Lung (tissue), 12 donors: Measurements from ENCODE around the gene GAB3. TPM values are rescaled to one million over a fixed set of nuclear protein-coding genes. Genes with fewer than 3 reads are reported as not detected.
"Not testable (repeated sequence)": the region's sequence is repeated elsewhere in the genome, so short reads cannot be mapped to it uniquely, and the experiment has no call there.

ENCODE experiments used
- ATAC-seq: fragments of 200-7000 bp; cut with Tn5 transposase; one replicate; pipeline ENCODE4 v1.9.1; 2020; ENCODE audit warnings: moderate number of reproducible peaks; ENCODE audit not compliant: insufficient read depth, low FRiP score
- DNase-seq, 3 donors: peaks; one replicate each; pipeline ENCODE4 v3.0.0-alpha.2; 2013 to 2017
- H3K27ac ChIP-seq, 2 donors: one replicate each; pipeline ENCODE4 v1.5.1; 2013; ENCODE audit warnings: mild to moderate bottlenecking in 2 of 2, moderate library complexity in 2 of 2, control low read depth in 1 of 2, inconsistent platforms in 1 of 2, low read depth in 1 of 2, low read length in 1 of 2
- H3K27me3 ChIP-seq, 3 donors: one replicate each; pipeline ENCODE4 v1.5.1; 2013; ENCODE audit warnings: low read length in 2 of 3; ENCODE audit not compliant: control insufficient read depth in 3 of 3, insufficient read depth in 3 of 3
- H3K36me3 ChIP-seq, 4 donors: one replicate each; pipeline ENCODE4 v1.5.1; 2013; ENCODE audit warnings: low read length in 4 of 4, mild to moderate bottlenecking in 1 of 4, moderate library complexity in 1 of 4; ENCODE audit not compliant: control insufficient read depth in 4 of 4, insufficient read depth in 4 of 4
- H3K4me1 ChIP-seq, 5 donors: one replicate each; pipeline ENCODE4 v1.5.1; 2013; ENCODE audit warnings: low read length in 5 of 5, mild to moderate bottlenecking in 2 of 5, moderate library complexity in 1 of 5; ENCODE audit not compliant: control insufficient read depth in 5 of 5, insufficient read depth in 5 of 5
- H3K4me3 ChIP-seq: one replicate; pipeline ENCODE4 v1.5.1; 2013; ENCODE audit warnings: mild to moderate bottlenecking, control low read depth, moderate library complexity
- H3K9ac ChIP-seq, 2 donors: one replicate each; pipeline ENCODE4 v1.5.1; 2013; ENCODE audit warnings: low read length in 2 of 2, control low read depth in 1 of 2; ENCODE audit not compliant: insufficient read depth in 1 of 2
- H3K9me3 ChIP-seq, 4 donors: one replicate each; pipeline ENCODE4 v1.5.1; 2013; ENCODE audit warnings: low read length in 3 of 4, mild to moderate bottlenecking in 1 of 4, moderate library complexity in 1 of 4; ENCODE audit not compliant: control insufficient read depth in 4 of 4, insufficient read depth in 3 of 4
- CTCF ChIP-seq: IDR thresholded peaks from 2 replicates; pipeline ENCODE4 v1.5.1; 2012; ENCODE audit warnings: mild to moderate bottlenecking; ENCODE audit errors: control extremely low read depth, extremely low read depth
- WGBS, 2 donors: extraction: QIAGEN DNeasy Blood & Tissue Kit; methylation state at CpG; one replicate each; pipeline ENCODE4 v1.1.7; 2013; 5-methylcytosine and 5-hydroxymethylcytosine counted together
- polyA plus RNA-seq, 2 donors: library from polyadenylated mRNA; stranded (reverse); fragments of 200-250 nt; gene quantifications; one replicate each; pipeline ENCODE4 v1.2.1, GENCODE V29; 2013
- total RNA-seq, 2 donors: library from RNA; depleted of rRNA in 1 of 2; stranded (reverse); fragments of >200 nt in 1 of 2; gene quantifications; one replicate each; pipeline ENCODE4 v1.2.1, GENCODE V29; 2014 to 2021
- donor health status: control.
- donor health status: control.
- donor health status: Bipolar disorder and iron deficiency.
- donor health status: healthy.
- donor health status: DM: yes; HTN: yes; CAD: no.

The GAB3 gene
- total and polyA plus RNA-seq, 4 donors, result 4.4 to 12.8 (median 10.2) TPM

GRCh38 chrX:154648931-154649330 lies 101.9 kb downstream of the GAB3 start:
- 71 to 83% methylated on average over 15 of the region's 15 CpGs for WGBS, 2 donors
- DNase-seq (no peak), ATAC-seq (no peak)
- Histone ChIP-seq H3K4me1 (peaks cover 0 to 3% (median 0%) of the 10 kb centered on the region in 5 donors), H3K27me3 (no peaks in the 10 kb centered on the region), H3K9ac (no peak overlapping the region), H3K27ac (no peak overlapping the region), H3K36me3 (no peaks in the 10 kb centered on the region), H3K9me3 (peaks cover 0 to 5% (median 0%) of the 10 kb centered on the region in 4 donors), H3K4me3 (no peak overlapping the region)
- no peak for TF ChIP-seq CTCF

GRCh38 chrX:154645745-154646378 lies 105.0 kb downstream of the GAB3 start:
- not testable (repeated sequence) for H3K36me3 ChIP-seq, H3K27ac ChIP-seq, H3K27me3 ChIP-seq, H3K4me1 ChIP-seq, H3K9ac ChIP-seq, DNase-seq, H3K9me3 ChIP-seq, H3K4me3 ChIP-seq, ATAC-seq
- 86% methylated on average over 5 of the region's 24 CpGs; no CpG with 5 or more reads in 1 of the 2 donors for WGBS, 2 donors

- 83% methylated on average over 8 of the region's 31 CpGs; no CpG with 5 or more reads in 1 of the 2 donors for WGBS, 2 donors
- not testable (repeated sequence) for DNase-seq, H3K9me3 ChIP-seq, H3K27me3 ChIP-seq, H3K27ac ChIP-seq, H3K9ac ChIP-seq, H3K36me3 ChIP-seq, H3K4me3 ChIP-seq, ATAC-seq, H3K4me1 ChIP-seq
These were observed 107.2 kb downstream of the GAB3 start for GRCh38 chrX:154643708-154644107.

- H3K4me3 ChIP-seq, H3K27ac ChIP-seq, H3K4me1 ChIP-seq, DNase-seq, H3K27me3 ChIP-seq, H3K9ac ChIP-seq, H3K9me3 ChIP-seq, H3K36me3 ChIP-seq: not testable (repeated sequence)
- ATAC-seq, result peak; percentile 23
- WGBS, 2 donors, result no CpG with 5 or more reads among the region's 10 CpGs
These were observed 109.1 kb downstream of the GAB3 start for GRCh38 chrX:154641740-154642139.

GRCh38 chrX:154633661-154634060 lies 117.2 kb downstream of the GAB3 start:
- not testable (repeated sequence) for H3K9me3 ChIP-seq, H3K9ac ChIP-seq, ATAC-seq, H3K27me3 ChIP-seq, H3K27ac ChIP-seq, H3K4me1 ChIP-seq, H3K4me3 ChIP-seq, DNase-seq, H3K36me3 ChIP-seq
- WGBS, 2 donors, result no CpG with 5 or more reads among the region's 11 CpGs

GRCh38 chrX:154630949-154631348 lies 119.9 kb downstream of the GAB3 start:
- no CpG with 5 or more reads among the region's 11 CpGs for WGBS, 2 donors

GRCh38 chrX:154628960-154629359 lies 121.9 kb downstream of the GAB3 start:
- not testable (repeated sequence) for H3K27ac ChIP-seq, H3K9ac ChIP-seq, DNase-seq, H3K4me1 ChIP-seq, H3K4me3 ChIP-seq, H3K9me3 ChIP-seq, ATAC-seq, H3K36me3 ChIP-seq, H3K27me3 ChIP-seq
- no CpG with 5 or more reads among the region's 5 CpGs for WGBS, 2 donors

More at GRCh38 chrX:154630949-154631348, 119.9 kb downstream of the GAB3 start:
- H3K4me1 ChIP-seq, H3K27ac ChIP-seq, H3K9me3 ChIP-seq, H3K36me3 ChIP-seq, ATAC-seq, H3K27me3 ChIP-seq, H3K4me3 ChIP-seq, DNase-seq, H3K9ac ChIP-seq: not testable (repeated sequence)
